Measurements from ENCODE around the gene THRA.

The THRA gene

GRCh38 chr17:40084477-40084876 lies 21.7 kb downstream of the THRA start:
- DNase-seq (ENCODE audit: low spot score) = no peak

GRCh38 chr17:40086150-40087044 lies 23.6 kb downstream of the THRA start:
- DNase-seq (ENCODE audit: low spot score) = no peak

- no peak for DNase-seq (ENCODE audit: low spot score)
Observed at GRCh38 chr17:40087049-40087794, 24.5 kb downstream of the THRA start.

- DNase-seq (ENCODE audit: low spot score) = no peak
Observed at GRCh38 chr17:40087903-40088718, 25.3 kb downstream of the THRA start.

- no peak for DNase-seq (ENCODE audit: low spot score)
Observed at GRCh38 chr17:40089077-40089895, 26.5 kb downstream of the THRA start.

- DNase-seq (ENCODE audit: low spot score) = no peak
Observed at GRCh38 chr17:40090237-40091119, 27.7 kb downstream of the THRA start.

GRCh38 chr17:40091691-40092397 lies 29.1 kb downstream of the THRA start:
- no peak for DNase-seq (ENCODE audit: low spot score)

GRCh38 chr17:40092581-40092980 lies 29.8 kb downstream of the THRA start:
- peak; percentile 82 for DNase-seq (ENCODE audit: low spot score)

GRCh38 chr17:40093005-40093579 lies 30.3 kb downstream of the THRA start:
- no peak for DNase-seq (ENCODE audit: low spot score)

GRCh38 chr17:40093580-40094201 lies 30.9 kb downstream of the THRA start:
- peak; percentile 14 for DNase-seq (ENCODE audit: low spot score)

GRCh38 chr17:40094874-40095273 lies 32.1 kb downstream of the THRA start:
- no peak for DNase-seq (ENCODE audit: low spot score)

- DNase-seq (ENCODE audit: low spot score) = no peak
Observed at GRCh38 chr17:40095351-40095943, 32.7 kb downstream of the THRA start.

GRCh38 chr17:40095944-40096791 lies 33.4 kb downstream of the THRA start:
- peak; percentile 53 for DNase-seq (ENCODE audit: low spot score)

GRCh38 chr17:40097087-40097486 lies 34.3 kb downstream of the THRA start:
- DNase-seq (ENCODE audit: low spot score) = no peak

GRCh38 chr17:40097931-40098845 lies 35.4 kb downstream of the THRA start:
- DNase-seq (ENCODE audit: low spot score) = no peak

GRCh38 chr17:40098846-40099618 lies 36.3 kb downstream of the THRA start:
- DNase-seq (ENCODE audit: low spot score) = peak; percentile 97

All from Ammon's horn (tissue), 1 donor.